H9 (cell line): ENCODE measurements around the gene SLC24A4. TPM values are rescaled to one million over a fixed set of nuclear protein-coding genes. Genes with fewer than 3 reads are reported as not detected.

Experiments used
- DNase-seq: peaks from one replicate; pipeline ENCODE4 v3.0.0-alpha.2; 2017
- H2AFZ ChIP-seq: one replicate; pipeline ENCODE4 v1.6.1; 2013; ENCODE audit warnings: mild to moderate bottlenecking, low read length, control low read depth, moderate library complexity
- H2AK5ac ChIP-seq: 2 replicates; pipeline ENCODE4 v1.6.1; 2013; ENCODE audit warnings: low read length, control low read depth, mixed read lengths; ENCODE audit not compliant: insufficient read length
- H2BK120ac ChIP-seq: one replicate; pipeline ENCODE4 v1.6.1; 2013; ENCODE audit warnings: low read depth, mild to moderate bottlenecking, low read length, control low read depth, inconsistent platforms; ENCODE audit not compliant: poor library complexity, severe bottlenecking
- H2BK12ac ChIP-seq: 2 replicates; pipeline ENCODE4 v1.6.1; 2013; ENCODE audit warnings: low read length, control low read depth, mixed read lengths, low read depth; ENCODE audit not compliant: insufficient read length
- H2BK15ac ChIP-seq: 2 replicates; pipeline ENCODE4 v1.6.1; 2013; ENCODE audit warnings: low read depth, low read length, control low read depth
- H2BK20ac ChIP-seq: one replicate; pipeline ENCODE4 v1.6.1; 2013; ENCODE audit warnings: low read depth, mild to moderate bottlenecking, low read length, control low read depth, inconsistent platforms; ENCODE audit not compliant: poor library complexity, severe bottlenecking
- H2BK5ac ChIP-seq: 2 replicates; pipeline ENCODE4 v1.6.1; 2013; ENCODE audit warnings: low read length, control low read depth, mixed read lengths; ENCODE audit not compliant: insufficient read length
- H3K14ac ChIP-seq: 2 replicates; pipeline ENCODE4 v1.6.1; 2013; ENCODE audit warnings: low read length, control low read depth; ENCODE audit not compliant: insufficient read depth
- H3K18ac ChIP-seq: 2 replicates; pipeline ENCODE4 v1.6.1; 2013; ENCODE audit warnings: low read depth, mild to moderate bottlenecking, mixed read lengths, low read length, control low read depth; ENCODE audit not compliant: insufficient read length
- H3K23ac ChIP-seq: 2 replicates; pipeline ENCODE4 v1.6.1; 2013; ENCODE audit warnings: low read length, control low read depth, mixed read lengths, low read depth; ENCODE audit not compliant: insufficient read length
- H3K23me2 ChIP-seq: 2 replicates; pipeline ENCODE4 v1.6.1; 2013; ENCODE audit warnings: low read depth, mild to moderate bottlenecking, mixed read lengths, low read length, control low read depth; ENCODE audit not compliant: insufficient read length, poor library complexity, severe bottlenecking
- H3K27ac ChIP-seq: 2 replicates; pipeline ENCODE4 v1.5.1; 2013; ENCODE audit warnings: low read length, control low read depth, mixed read lengths, low read depth; ENCODE audit not compliant: insufficient read length
- H3K27me3 ChIP-seq: 2 replicates; pipeline ENCODE4 v1.6.1; 2013; ENCODE audit warnings: low read length, control low read depth, inconsistent platforms; ENCODE audit not compliant: insufficient read depth
- H3K4ac ChIP-seq: 2 replicates; pipeline ENCODE4 v1.6.1; 2013; ENCODE audit warnings: low read depth, mild to moderate bottlenecking, control low read depth, inconsistent platforms, low read length, moderate library complexity
- H3K4me1 ChIP-seq: 2 replicates; pipeline ENCODE4 v1.6.1; 2013; ENCODE audit warnings: low read length, control low read depth, inconsistent platforms; ENCODE audit not compliant: insufficient read depth
- H3K4me2 ChIP-seq: 2 replicates; pipeline ENCODE4 v1.6.1; 2013; ENCODE audit warnings: low read length, control low read depth, mixed read lengths; ENCODE audit not compliant: insufficient read length, insufficient read depth
- H3K56ac ChIP-seq: 2 replicates; pipeline ENCODE4 v1.6.1; 2013; ENCODE audit warnings: low read depth, mild to moderate bottlenecking, mixed read lengths, low read length, control low read depth; ENCODE audit not compliant: insufficient read length
- H3K79me1 ChIP-seq: 2 replicates; pipeline ENCODE4 v1.6.1; 2013; ENCODE audit warnings: low read depth, mild to moderate bottlenecking, moderate library complexity, low read length, control low read depth, inconsistent platforms; ENCODE audit not compliant: insufficient read depth, poor library complexity, severe bottlenecking
- H3K79me2 ChIP-seq: 2 replicates; pipeline ENCODE4 v1.6.1; 2013; ENCODE audit warnings: low read length, control low read depth, inconsistent platforms; ENCODE audit not compliant: insufficient read depth
- H3K9ac ChIP-seq: 2 replicates; pipeline ENCODE4 v1.6.1; 2013; ENCODE audit warnings: low read length, control low read depth, mixed read lengths; ENCODE audit not compliant: insufficient read length; ENCODE audit errors: extremely low read depth
- H3K9me3 ChIP-seq: one replicate; pipeline ENCODE4 v1.6.1; 2013; ENCODE audit warnings: low read depth, low read length, inconsistent platforms; ENCODE audit not compliant: control insufficient read depth
- H3T11ph ChIP-seq: one replicate; pipeline ENCODE4 v1.6.1; 2013; ENCODE audit warnings: mild to moderate bottlenecking, low read length, control low read depth, inconsistent platforms
- H4K20me1 ChIP-seq: one replicate; pipeline ENCODE4 v1.6.1; 2013; ENCODE audit not compliant: control insufficient read depth, insufficient read length, insufficient read depth
- H4K5ac ChIP-seq: 2 replicates; pipeline ENCODE4 v1.6.1; 2013; ENCODE audit warnings: low read depth, mild to moderate bottlenecking, mixed read lengths, low read length, control low read depth; ENCODE audit not compliant: insufficient read length
- H4K8ac ChIP-seq: replicated peaks from 2 replicates; pipeline ENCODE4 v1.6.1; 2013; ENCODE audit warnings: low read length, control low read depth, mixed read lengths, low read depth; ENCODE audit not compliant: insufficient read length
- H4K91ac ChIP-seq: 2 replicates; pipeline ENCODE4 v1.6.1; 2013; ENCODE audit warnings: low read depth, mild to moderate bottlenecking, moderate library complexity, mixed read lengths, low read length, control low read depth; ENCODE audit not compliant: insufficient read length
- H3K27ac Mint-ChIP-seq, 3 experiments: 2 replicates in 2 of 3; 3 replicates in 1 of 3; pipeline ENCODE4 v1.8.0; 2020 to 2021; ENCODE audit warnings: mixed read lengths in 3 of 3, mild to moderate bottlenecking in 1 of 3, moderate library complexity in 1 of 3
- H3K27me3 Mint-ChIP-seq: 2 replicates; pipeline ENCODE4 v1.8.0; 2021; ENCODE audit warnings: low read depth, mild to moderate bottlenecking, moderate library complexity, mixed read lengths
- H3K36me3 Mint-ChIP-seq, 3 experiments: 2 replicates in 2 of 3; 3 replicates in 1 of 3; pipeline ENCODE4 v1.8.0; 2020 to 2021; ENCODE audit warnings: low read depth in 3 of 3, mixed read lengths in 3 of 3; ENCODE audit not compliant: insufficient read depth in 1 of 3
- H3K4me1 Mint-ChIP-seq, 2 experiments: 2 replicates each; pipeline ENCODE4 v1.8.0; 2020; ENCODE audit warnings: mixed read lengths in 2 of 2
- H3K4me3 Mint-ChIP-seq, 2 experiments: 2 replicates in 1 of 2; 3 replicates in 1 of 2; pipeline ENCODE4 v1.8.0; 2020 to 2021; ENCODE audit warnings: mild to moderate bottlenecking in 2 of 2, mixed read lengths in 2 of 2, moderate library complexity in 1 of 2
- H3K9me3 Mint-ChIP-seq, 2 experiments: 2 replicates in 1 of 2; 3 replicates in 1 of 2; pipeline ENCODE4 v1.8.0; 2020; ENCODE audit warnings: mild to moderate bottlenecking in 2 of 2, mixed read lengths in 2 of 2, moderate library complexity in 1 of 2
- WGBS: extraction: QIAGEN DNeasy Blood & Tissue Kit; methylation state at CpG from one replicate; pipeline ENCODE4 v1.1.7; 2013; ENCODE audit warnings: missing lambda C conversion rate, low lambda C conversion rate, mixed read lengths; ENCODE audit not compliant: insufficient read length; ENCODE audit errors: extremely low coverage; 5-methylcytosine and 5-hydroxymethylcytosine counted together
- total RNA-seq: library from RNA; stranded (reverse); gene quantifications from 2 replicates; pipeline ENCODE4 v1.2.1, GENCODE V29; 2021
- TF ChIP-seq, protein P1 (sequence below): fragments of 200-600 bp; sonication (generic); conservative IDR thresholded peaks from 3 replicates; pipeline ENCODE4 v1.8.0; 2021; ENCODE audit warnings: antibody characterized with exemption, mild to moderate bottlenecking

Gene SLC24A4
- total RNA-seq, 1 experiment from 2014 or later, result 0.24 TPM

DNA sequence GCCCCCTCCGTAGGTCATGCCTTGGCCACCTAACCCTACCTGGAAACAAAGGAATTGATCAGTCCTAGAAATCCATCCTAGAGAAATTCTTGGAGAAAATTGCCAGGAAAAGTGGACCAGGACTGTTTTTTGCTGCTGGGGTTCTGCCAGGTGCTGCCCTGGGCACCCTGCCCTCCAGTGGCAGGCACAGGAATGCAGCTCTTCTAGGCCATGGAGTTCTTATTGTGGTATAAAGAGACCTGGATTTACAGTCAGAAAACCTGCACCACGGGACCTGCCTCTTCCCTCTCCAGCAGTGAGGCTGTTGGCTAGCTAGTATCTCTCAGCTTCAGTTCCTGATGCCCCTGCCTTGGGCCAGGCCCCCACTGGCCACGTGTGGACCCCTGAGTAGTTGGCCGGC is 59.7 kb downstream of the SLC24A4 start:
- H3K27me3 Mint-ChIP-seq, result no peaks in the 10 kb centered on the region; the same call in 1 of the 2 replicates
- Histone ChIP-seq H3K23me2 (no peaks in the 10 kb centered on the region), H4K20me1 (no peaks in the 10 kb centered on the region), H2AK5ac (no peak overlapping the region), H3K18ac (no peak overlapping the region), H2AFZ (no peak overlapping the region), H3T11ph (no peak overlapping the region), H2BK20ac (no peak overlapping the region), H4K91ac (no peak overlapping the region), H4K5ac (no peak overlapping the region), H3K4ac (no peak overlapping the region), H3K56ac (no peak overlapping the region), H4K8ac (no peak overlapping the region), H3K27ac (no peak overlapping the region), H2BK120ac (no peak overlapping the region), H3K4me1 (no peaks in the 10 kb centered on the region; the same call in 1 of the 2 replicates), H2BK15ac (no peak overlapping the region), H2BK12ac (no peak overlapping the region), H3K79me1 (no peaks in the 10 kb centered on the region), H3K23ac (no peak overlapping the region), H2BK5ac (no peak overlapping the region), H3K14ac (no peak overlapping the region; the same call in 1 of the 2 replicates), H3K27me3 (no peaks in the 10 kb centered on the region), H3K4me2 (no peak overlapping the region), H3K9ac (no peak overlapping the region), H3K79me2 (no peaks in the 10 kb centered on the region), H3K9me3 (no peaks in the 10 kb centered on the region)
- no peaks in the 10 kb centered on the region for H3K9me3 Mint-ChIP-seq
- H3K4me1 Mint-ChIP-seq, result peaks cover 27 to 43% of the 10 kb centered on the region in 2 experiments
- no peak for DNase-seq
- no CpG with 5 or more reads among the region's 4 CpGs for WGBS
- H3K27ac Mint-ChIP-seq, result peak overlapping the region in 1 of 3 experiments; percentile 82; a peak in 1 of 7 replicates
- no peak overlapping the region for H3K4me3 Mint-ChIP-seq
- no peaks in the 10 kb centered on the region for H3K36me3 Mint-ChIP-seq
- TF ChIP-seq, protein P1, sequence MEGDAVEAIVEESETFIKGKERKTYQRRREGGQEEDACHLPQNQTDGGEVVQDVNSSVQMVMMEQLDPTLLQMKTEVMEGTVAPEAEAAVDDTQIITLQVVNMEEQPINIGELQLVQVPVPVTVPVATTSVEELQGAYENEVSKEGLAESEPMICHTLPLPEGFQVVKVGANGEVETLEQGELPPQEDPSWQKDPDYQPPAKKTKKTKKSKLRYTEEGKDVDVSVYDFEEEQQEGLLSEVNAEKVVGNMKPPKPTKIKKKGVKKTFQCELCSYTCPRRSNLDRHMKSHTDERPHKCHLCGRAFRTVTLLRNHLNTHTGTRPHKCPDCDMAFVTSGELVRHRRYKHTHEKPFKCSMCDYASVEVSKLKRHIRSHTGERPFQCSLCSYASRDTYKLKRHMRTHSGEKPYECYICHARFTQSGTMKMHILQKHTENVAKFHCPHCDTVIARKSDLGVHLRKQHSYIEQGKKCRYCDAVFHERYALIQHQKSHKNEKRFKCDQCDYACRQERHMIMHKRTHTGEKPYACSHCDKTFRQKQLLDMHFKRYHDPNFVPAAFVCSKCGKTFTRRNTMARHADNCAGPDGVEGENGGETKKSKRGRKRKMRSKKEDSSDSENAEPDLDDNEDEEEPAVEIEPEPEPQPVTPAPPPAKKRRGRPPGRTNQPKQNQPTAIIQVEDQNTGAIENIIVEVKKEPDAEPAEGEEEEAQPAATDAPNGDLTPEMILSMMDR, result peak; percentile 64
